Immature natural killer cell (primary cell): ENCODE measurements around the gene HECW1. TPM values are rescaled to one million over a fixed set of nuclear protein-coding genes. Genes with fewer than 3 reads are reported as not detected.
"Not testable (repeated sequence)": the region's sequence is repeated elsewhere in the genome, so short reads cannot be mapped to it uniquely, and the experiment has no call there.

Source experiments
- DNase-seq, 3 donors: peaks; one replicate each; pipeline ENCODE4 v3.0.0; 2022; ENCODE audit warnings: mixed read lengths in 1 of 3
- H3K27ac Mint-ChIP-seq, 6 donors: one replicate each; pipeline ENCODE4 v1.8.0; 2020; ENCODE audit warnings: mixed read lengths in 6 of 6, mild to moderate bottlenecking in 5 of 6, inconsistent platforms in 4 of 6, moderate library complexity in 3 of 6
- H3K27me3 Mint-ChIP-seq, 3 donors: one replicate each; pipeline ENCODE4 v1.8.0; 2020 to 2021; ENCODE audit warnings: low read depth in 3 of 3, mild to moderate bottlenecking in 3 of 3, mixed read lengths in 3 of 3, moderate library complexity in 3 of 3, inconsistent platforms in 1 of 3
- H3K36me3 Mint-ChIP-seq, 3 donors: one replicate each; pipeline ENCODE4 v1.8.0; 2020; ENCODE audit warnings: mixed read lengths in 3 of 3, inconsistent platforms in 2 of 3, mild to moderate bottlenecking in 2 of 3
- H3K4me1 Mint-ChIP-seq, 2 donors: one replicate each; pipeline ENCODE4 v1.8.0; 2020; ENCODE audit warnings: inconsistent platforms in 2 of 2, mild to moderate bottlenecking in 2 of 2, mixed read lengths in 2 of 2, moderate library complexity in 1 of 2
- H3K4me3 Mint-ChIP-seq, 5 donors: one replicate each; pipeline ENCODE4 v1.8.0; 2020; ENCODE audit warnings: mild to moderate bottlenecking in 5 of 5, mixed read lengths in 5 of 5, inconsistent platforms in 3 of 5, moderate library complexity in 3 of 5
- H3K9me3 Mint-ChIP-seq, 6 donors: one replicate each; pipeline ENCODE4 v1.8.0; 2020; ENCODE audit warnings: mild to moderate bottlenecking in 6 of 6, mixed read lengths in 6 of 6, inconsistent platforms in 4 of 6, moderate library complexity in 3 of 6
- polyA plus RNA-seq, 3 donors: library from polyadenylated mRNA; unstranded; fragments of 300-500 nt; fragmentation: Illumina TruSeq; gene quantifications; one replicate each; pipeline ENCODE4 v1.2.3, GENCODE V29; 2021

The HECW1 gene
- polyA plus RNA-seq, 3 donors from 2014 or later: not detected

DNA sequence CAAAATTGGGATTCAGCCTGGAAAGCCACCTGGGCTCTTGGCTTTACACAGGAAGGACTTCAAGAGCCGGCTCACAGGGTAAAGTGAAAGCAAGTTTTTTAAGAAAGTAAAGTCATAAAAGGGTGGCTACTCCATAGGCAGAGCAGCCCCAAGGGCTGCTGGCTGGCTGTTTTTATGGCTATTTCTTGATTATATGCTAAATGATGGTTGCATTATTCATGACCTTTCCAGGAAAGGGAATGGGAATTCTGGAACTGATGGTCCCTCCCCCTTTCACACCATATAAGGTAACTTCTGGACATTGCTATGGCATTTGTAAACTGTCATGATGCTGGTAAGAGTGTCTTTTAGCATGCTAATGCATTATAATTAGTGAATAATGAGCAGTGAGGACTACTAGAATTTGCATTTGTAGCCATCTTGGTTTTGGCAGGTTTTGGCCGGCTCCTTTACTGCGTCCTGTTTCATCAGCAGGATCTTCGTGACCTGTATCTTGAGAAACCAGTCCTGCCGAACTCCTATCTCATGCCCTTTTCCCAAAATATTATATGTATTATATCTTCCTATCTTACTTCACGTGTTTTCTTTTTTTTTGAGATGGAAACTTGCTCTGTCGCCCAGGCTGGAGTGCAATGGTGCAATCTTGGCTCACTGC, 80.5 kb downstream of the HECW1 start:
- Mint-ChIP-seq H3K27me3 (peaks cover 2 to 11% (median 2%) of the 10 kb centered on the region in 3 donors), H3K36me3 (no peaks in the 10 kb centered on the region), H3K27ac (no peak overlapping the region), H3K9me3 (peaks cover 0 to 2% (median 0%) of the 10 kb centered on the region in 6 donors), H3K4me3 (no peak overlapping the region), H3K4me1 (no peaks in the 10 kb centered on the region)
- DNase-seq: no peak

DNA sequence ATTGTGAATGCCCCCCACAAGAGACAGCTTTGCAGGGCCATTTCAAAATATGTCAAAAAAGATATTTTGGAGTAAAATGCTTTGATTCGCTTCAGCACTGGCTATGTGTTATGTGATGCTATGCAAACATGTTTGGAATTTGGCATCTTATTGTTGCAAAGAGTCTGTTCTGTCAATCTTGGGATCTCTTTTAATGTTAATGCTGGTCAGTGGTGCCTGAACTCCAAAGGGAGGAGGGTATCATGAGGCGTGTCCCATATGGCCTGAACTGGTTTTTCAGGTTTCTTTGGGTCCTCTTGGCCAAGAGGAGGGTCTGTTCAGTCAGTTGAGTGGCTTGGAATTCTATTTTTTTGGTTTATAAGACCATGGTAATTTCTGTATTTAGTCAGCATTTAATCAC, 81.4 kb downstream of the HECW1 start:
- Mint-ChIP-seq H3K36me3 (no peaks in the 10 kb centered on the region), H3K9me3 (peaks cover 0 to under 1% (median 0%) of the 10 kb centered on the region in 6 donors), H3K4me3 (no peak overlapping the region), H3K27me3 (peaks cover 2 to 9% (median 2%) of the 10 kb centered on the region in 3 donors), H3K4me1 (no peaks in the 10 kb centered on the region), H3K27ac (no peak overlapping the region)
- DNase-seq: no peak

DNA sequence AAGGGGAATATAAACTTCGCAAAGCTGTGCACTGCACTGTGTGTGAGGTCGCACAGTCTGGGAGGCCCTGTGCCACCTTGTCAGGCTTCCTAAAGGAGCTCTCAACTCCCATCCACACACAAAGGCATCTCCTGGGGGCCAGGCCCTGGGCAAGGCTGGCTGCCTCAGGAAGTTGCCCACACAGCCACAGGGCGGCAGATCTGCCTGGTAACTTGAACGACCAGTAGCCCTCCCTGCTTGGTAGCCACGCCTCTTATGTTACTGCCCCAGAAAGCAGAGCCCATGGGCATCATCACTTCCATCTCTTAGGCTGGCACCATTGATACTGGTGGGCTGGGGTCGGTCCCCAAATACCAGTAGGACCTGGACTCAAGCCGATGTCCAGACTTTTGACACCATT, 82.8 kb downstream of the HECW1 start:
- Mint-ChIP-seq H3K27me3 (peaks cover 2 to 11% (median 2%) of the 10 kb centered on the region in 3 donors), H3K4me3 (no peak overlapping the region), H3K36me3 (no peaks in the 10 kb centered on the region), H3K4me1 (no peaks in the 10 kb centered on the region), H3K9me3 (no peaks in the 10 kb centered on the region), H3K27ac (no peak overlapping the region)
- DNase-seq: no peak

DNA sequence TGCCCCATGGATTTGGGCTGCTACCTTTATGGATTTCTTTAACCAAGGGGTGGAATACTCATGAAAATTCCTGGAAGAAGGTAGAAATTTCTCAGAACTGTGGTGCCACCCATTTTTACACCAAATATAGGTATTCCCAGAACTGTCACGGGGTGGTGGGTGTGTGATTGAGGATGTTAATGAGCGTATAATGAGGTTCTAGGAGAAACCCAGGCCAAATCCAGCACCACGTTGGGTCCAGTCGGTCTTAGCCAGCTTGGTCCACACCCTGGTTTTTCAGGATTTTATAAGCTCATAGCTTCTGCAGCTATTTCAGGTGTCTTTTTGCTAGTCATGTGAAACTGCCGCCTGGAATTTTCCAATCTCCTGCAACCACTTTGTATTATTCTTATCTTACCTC, 83.3 kb downstream of the HECW1 start:
- H3K4me3 Mint-ChIP-seq: no peak overlapping the region
- H3K27me3 Mint-ChIP-seq: peaks cover 2 to 9% (median 2%) of the 10 kb centered on the region in 3 donors
- H3K36me3 Mint-ChIP-seq: no peaks in the 10 kb centered on the region
- H3K4me1 Mint-ChIP-seq: no peaks in the 10 kb centered on the region
- no peak for DNase-seq
- no peak overlapping the region for H3K27ac Mint-ChIP-seq
- no peaks in the 10 kb centered on the region for H3K9me3 Mint-ChIP-seq

DNA sequence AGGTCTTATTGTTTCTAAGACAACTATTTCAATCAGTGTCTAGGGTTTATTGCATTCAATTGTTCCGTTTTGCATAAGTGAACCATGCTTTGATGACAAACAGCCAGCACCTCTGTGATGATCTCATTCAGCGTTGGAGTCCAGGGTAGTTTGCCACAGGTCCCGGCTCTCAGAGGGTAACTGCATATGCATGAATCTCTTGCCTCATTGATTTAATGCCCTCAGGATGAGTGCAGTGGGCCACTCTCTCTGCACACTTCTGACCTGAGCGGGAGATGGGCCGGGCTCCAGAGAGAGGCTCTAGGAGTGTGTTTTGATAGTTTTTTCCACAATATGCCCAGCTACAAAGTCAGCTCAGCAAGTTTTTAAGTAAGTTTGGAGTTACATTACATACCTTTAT, 83.9 kb downstream of the HECW1 start:
- peaks cover 2 to 6% (median 2%) of the 10 kb centered on the region in 3 donors for H3K27me3 Mint-ChIP-seq
- H3K9me3 Mint-ChIP-seq: no peaks in the 10 kb centered on the region
- no peaks in the 10 kb centered on the region for H3K36me3 Mint-ChIP-seq
- H3K4me1 Mint-ChIP-seq: no peaks in the 10 kb centered on the region
- no peak overlapping the region for H3K4me3 Mint-ChIP-seq
- H3K27ac Mint-ChIP-seq: no peak overlapping the region
- DNase-seq: no peak

DNA sequence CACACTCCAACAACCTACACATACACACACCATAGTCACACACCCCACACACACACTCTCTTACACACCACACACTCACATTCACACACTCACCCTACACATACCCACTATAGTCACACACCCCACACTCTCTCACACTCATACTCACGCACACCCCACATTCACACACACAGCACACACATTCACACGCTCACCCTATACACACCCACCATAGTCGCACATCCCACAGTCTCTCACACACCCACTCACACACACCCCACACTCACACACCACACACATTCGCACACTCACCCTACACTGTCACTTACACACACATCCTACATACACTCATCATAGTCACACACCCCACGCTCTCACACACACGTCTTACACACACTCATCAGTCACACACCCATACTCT, 85.6 kb downstream of the HECW1 start:
- Mint-ChIP-seq H3K9me3 (no peaks in the 10 kb centered on the region), H3K4me1 (no peaks in the 10 kb centered on the region), H3K36me3 (no peaks in the 10 kb centered on the region), H3K27ac (no peak overlapping the region), H3K27me3 (peaks cover 2 to 6% (median 2%) of the 10 kb centered on the region in 3 donors), H3K4me3 (no peak overlapping the region)
- DNase-seq: no peak

DNA sequence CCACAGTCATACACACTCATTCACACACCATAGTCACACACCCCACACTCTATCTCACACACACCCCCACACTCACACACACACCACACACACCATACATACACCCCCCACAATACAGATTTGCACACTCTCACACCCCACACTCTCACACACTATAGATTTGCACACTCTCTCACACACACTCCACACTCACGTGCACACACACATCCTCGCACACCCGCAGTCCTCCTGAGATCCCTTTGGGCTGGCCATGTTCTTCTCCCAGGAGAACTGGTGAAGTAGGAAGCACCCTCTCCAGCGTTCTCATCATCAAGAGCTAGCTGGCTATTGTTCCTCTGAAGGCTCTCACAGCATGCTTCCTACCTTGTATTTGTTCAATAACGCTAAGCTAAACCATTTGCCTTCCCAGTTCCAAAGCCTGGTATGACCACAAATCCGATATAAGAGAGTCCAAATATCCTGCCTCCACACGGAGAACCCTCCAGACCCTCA, 86.2 kb downstream of the HECW1 start:
- no peaks in the 10 kb centered on the region for H3K4me1 Mint-ChIP-seq
- H3K9me3 Mint-ChIP-seq: no peaks in the 10 kb centered on the region
- peaks cover 2 to 6% (median 2%) of the 10 kb centered on the region in 3 donors for H3K27me3 Mint-ChIP-seq
- no peaks in the 10 kb centered on the region for H3K36me3 Mint-ChIP-seq
- no peak overlapping the region for H3K27ac Mint-ChIP-seq
- no peak overlapping the region for H3K4me3 Mint-ChIP-seq
- no peak for DNase-seq

DNA sequence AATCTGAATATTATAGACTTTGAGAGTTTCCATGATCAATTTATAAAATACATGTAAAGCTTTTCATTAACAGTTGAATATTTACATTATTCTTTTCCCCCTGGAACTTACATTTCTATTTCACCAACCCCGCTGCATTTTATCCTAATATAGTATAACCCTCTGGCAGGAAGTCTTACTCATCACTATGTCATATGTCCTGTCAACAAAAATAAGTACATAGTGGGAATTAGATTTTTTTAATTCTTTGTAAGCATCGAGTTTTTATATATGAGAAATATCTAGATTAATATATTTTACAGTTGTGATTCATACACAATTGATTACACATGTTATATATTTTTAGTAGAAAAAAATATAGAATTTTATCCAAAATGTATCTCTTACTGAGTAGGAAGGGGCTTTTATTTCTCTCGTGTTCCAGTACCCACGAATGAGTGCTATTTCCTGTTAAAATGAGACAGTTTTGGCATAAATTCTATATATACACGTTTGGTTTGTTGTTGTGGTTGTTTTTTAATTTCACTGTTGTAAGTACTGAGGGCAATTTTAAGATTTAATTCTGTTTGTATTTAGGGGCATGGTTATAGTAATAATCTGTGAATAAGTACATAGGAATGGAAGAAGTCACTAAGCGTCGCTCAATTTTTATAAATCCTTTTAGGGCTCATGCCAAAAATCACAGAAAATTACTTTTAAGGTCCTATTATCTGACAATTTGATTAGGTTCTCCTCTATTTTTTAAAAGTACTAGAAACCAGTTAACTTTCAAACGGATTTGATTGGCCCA, 87.1 kb downstream of the HECW1 start:
- no peak for DNase-seq
- Mint-ChIP-seq H3K9me3 (no peaks in the 10 kb centered on the region), H3K4me3 (no peak overlapping the region), H3K27ac (no peak overlapping the region), H3K4me1 (no peaks in the 10 kb centered on the region), H3K36me3 (no peaks in the 10 kb centered on the region), H3K27me3 (peaks cover 0 to 6% (median 2%) of the 10 kb centered on the region in 3 donors)

DNA sequence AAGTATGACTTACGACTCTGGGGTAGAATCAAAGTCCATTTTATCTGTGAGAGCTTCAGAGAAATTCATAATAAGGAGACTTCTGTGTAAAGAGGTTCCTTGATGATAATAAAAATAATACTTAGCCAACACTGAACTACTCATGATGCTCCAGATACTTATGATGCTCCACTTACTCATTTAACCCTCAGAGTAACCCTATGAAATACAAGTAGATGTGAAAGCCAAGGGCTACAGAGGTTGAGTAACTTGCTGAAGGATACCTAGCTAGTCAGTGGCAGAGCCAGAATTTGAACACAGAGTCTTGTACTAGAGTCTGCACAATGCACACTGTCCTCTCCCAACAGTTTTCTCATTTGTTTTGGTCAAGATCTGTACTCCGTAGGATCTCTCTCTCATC, 89.5 kb downstream of the HECW1 start:
- Mint-ChIP-seq H3K27ac (no peak overlapping the region), H3K36me3 (no peaks in the 10 kb centered on the region), H3K4me1 (no peaks in the 10 kb centered on the region), H3K4me3 (no peak overlapping the region), H3K27me3 (peaks cover 0 to 6% (median 2%) of the 10 kb centered on the region in 3 donors), H3K9me3 (no peaks in the 10 kb centered on the region)
- DNase-seq: no peak

DNA sequence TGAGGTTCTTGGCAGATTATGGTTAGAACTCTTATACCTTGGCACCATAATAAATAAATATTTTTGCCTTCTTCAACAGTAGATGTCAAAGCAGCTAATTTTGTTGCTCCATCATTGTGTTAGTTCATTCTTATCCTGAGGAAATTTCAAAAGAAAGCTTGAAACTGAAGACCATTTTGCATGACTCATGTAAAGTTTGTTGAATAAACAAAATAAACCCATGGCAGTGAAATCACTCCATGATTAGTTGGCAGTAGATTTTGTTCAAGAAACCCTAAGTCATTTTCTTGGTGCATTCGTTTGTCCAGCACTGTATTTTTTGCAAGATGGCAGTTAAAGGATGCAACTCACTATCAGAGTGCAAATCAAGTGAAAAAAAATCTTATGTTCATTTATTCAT, 91.6 kb downstream of the HECW1 start:
- H3K4me3 Mint-ChIP-seq: no peak overlapping the region
- H3K27ac Mint-ChIP-seq: no peak overlapping the region
- DNase-seq: no peak
- no peaks in the 10 kb centered on the region for H3K9me3 Mint-ChIP-seq
- no peaks in the 10 kb centered on the region for H3K36me3 Mint-ChIP-seq
- no peaks in the 10 kb centered on the region for H3K4me1 Mint-ChIP-seq
- H3K27me3 Mint-ChIP-seq: peaks cover 0 to 7% (median 2%) of the 10 kb centered on the region in 3 donors

DNA sequence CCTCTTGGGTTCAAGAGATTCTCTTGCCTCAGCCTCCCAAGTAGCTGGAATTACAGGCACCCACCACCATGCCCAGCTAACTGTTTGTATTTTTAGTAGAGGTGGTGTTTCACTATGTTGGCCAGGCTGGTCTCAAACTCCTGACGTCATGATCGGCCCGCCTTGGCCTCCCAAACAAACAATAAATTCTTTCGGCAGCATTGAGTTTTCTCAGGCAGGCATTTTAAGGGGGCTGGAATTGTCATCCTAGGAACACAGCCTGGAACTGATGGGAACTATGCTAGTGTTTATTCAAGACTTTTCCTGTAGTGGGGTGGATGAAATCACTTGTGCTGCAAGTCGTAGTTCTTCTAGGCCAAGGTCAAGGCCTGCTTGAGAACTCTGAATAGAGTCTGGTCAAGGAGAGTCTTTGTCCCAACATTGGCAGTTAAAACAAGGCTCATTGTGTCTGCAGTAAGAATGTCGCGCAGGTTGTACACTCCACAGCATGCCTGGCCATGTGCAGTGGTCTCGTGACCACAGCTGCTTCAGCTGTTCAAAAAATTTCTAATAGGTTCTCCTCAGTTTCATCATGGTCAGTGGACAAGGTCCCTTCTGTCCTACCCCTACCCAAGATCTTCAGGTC, 92.8 kb downstream of the HECW1 start:
- Mint-ChIP-seq H3K9me3 (no peaks in the 10 kb centered on the region), H3K27ac (no peak overlapping the region), H3K36me3 (no peaks in the 10 kb centered on the region), H3K4me1 (no peaks in the 10 kb centered on the region), H3K27me3 (peaks cover 0 to 5% (median 2%) of the 10 kb centered on the region in 3 donors), H3K4me3 (no peak overlapping the region)
- no peak for DNase-seq

DNA sequence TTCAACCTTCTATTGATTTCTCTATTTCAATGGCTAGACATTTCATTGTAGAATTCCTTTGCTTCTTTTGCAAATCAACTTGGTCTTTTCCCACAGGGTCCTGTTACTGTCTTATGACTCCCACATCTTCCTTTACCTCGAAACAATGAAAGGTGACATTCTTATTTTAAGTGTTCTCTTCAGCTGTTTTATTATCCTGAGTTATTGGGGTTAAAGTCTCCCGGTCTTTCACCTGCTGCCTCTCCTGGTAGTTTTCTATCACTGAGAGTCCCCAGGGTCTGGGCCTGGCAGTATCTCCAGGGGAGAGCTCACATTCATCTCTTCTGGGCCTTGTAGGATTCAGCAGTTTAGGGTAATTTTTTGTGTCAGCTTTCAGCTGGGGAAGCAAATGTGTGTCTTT, 95.8 kb downstream of the HECW1 start:
- Mint-ChIP-seq H3K9me3 (no peaks in the 10 kb centered on the region), H3K27ac (no peak overlapping the region), H3K27me3 (peaks cover 0 to 3% (median 2%) of the 10 kb centered on the region in 3 donors), H3K36me3 (no peaks in the 10 kb centered on the region), H3K4me3 (no peak overlapping the region), H3K4me1 (no peaks in the 10 kb centered on the region)
- DNase-seq: no peak

DNA sequence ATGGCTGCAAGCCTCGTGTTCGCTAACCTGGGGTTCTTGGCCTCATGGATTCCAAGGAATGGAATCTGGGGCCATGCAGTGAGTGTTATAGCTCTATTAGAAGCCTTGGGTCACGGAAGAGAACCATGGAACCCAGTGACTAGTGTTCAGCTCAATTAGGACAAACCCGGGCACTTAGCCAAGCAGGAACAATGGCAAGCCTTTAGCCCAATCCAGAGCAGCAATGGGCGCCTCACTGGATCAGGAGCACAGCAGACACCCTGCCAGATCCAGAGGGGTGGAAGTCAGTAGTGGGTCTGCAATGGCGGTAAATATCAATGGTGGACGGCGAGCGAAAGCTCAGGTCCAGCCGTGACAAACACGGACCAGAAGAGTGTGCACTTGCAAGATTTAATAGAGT, 98.1 kb downstream of the HECW1 start:
- not testable (repeated sequence) for H3K9me3 Mint-ChIP-seq, H3K27me3 Mint-ChIP-seq, H3K27ac Mint-ChIP-seq, DNase-seq, H3K4me3 Mint-ChIP-seq, H3K36me3 Mint-ChIP-seq, H3K4me1 Mint-ChIP-seq

DNA sequence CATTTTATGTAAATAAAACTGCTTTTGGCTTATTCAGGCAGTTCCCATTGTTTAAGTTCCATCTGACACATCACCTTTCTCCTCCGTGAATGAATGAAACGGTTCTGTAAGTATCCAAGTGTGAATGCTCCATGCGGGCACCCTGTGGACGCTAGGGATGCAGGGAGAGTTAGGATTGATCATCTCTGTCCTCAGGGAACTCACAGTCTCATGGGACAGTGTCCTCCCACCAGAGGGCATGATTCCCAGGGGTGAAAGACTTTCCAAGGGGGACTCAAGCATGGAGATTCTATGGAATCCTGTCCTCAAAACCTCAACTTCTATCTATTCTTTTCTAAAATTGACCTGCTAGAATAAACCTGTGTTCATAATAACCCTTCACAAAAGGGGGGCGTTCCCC, 98.8 kb downstream of the HECW1 start:
- no peak overlapping the region for H3K4me3 Mint-ChIP-seq
- H3K27ac Mint-ChIP-seq: no peak overlapping the region
- no peak for DNase-seq
- no peaks in the 10 kb centered on the region for H3K4me1 Mint-ChIP-seq
- H3K9me3 Mint-ChIP-seq: no peaks in the 10 kb centered on the region
- H3K36me3 Mint-ChIP-seq: no peaks in the 10 kb centered on the region
- H3K27me3 Mint-ChIP-seq: peaks cover 0 to 3% (median 2%) of the 10 kb centered on the region in 3 donors
